HCT116 (cell line): ENCODE results near the gene DNAH9. TPM values are rescaled to one million over a fixed set of nuclear protein-coding genes. Genes with fewer than 3 reads are reported as not detected.

ENCODE experiments used
- ATAC-seq: fragments of 200-7000 bp; cut with Tn5 transposase; 2 replicates; pipeline ENCODE4 v1.9.1; 2020; ENCODE audit warnings: mild to moderate bottlenecking, moderate library complexity
- BruUV-seq: library from RNA; stranded (reverse); fragments of 400-500 nt; replicated peaks from 2 replicates; lab custom pipeline; 2021; lab: Mats Ljungman, UMichigan
- CTCF ChIA-PET: fragments of 300-600 bp; sonication (Branson Sonifier 250); formaldehyde crosslinking; loops from one replicate; lab custom pipeline; 2021; ENCODE audit warnings: antibody characterized with exemption; lab: Charles Lee
- POLR2A ChIA-PET: fragments of 300-600, 350-600 bp; sonication (Branson Sonifier 250); formaldehyde crosslinking; loops from one replicate; lab custom pipeline; 2021; ENCODE audit warnings: antibody characterized with exemption; lab: Charles Lee
- RAD21 ChIA-PET, 2 experiments: fragments of 300-600 bp; sonication (Branson Sonifier 250); formaldehyde crosslinking; loops; one replicate each; lab custom pipeline; 2023; ENCODE audit warnings: low total read pairs in 2 of 2; ENCODE audit not compliant: uncharacterized antibody in 2 of 2, unreplicated experiment in 2 of 2, low non-redundant PET in 1 of 2; lab: Charles Lee
- DNase-seq: peaks from one replicate; pipeline ENCODE4 v3.0.0-alpha.2; 2010; ENCODE audit warnings: low read depth, low spot score
- H2AFZ ChIP-seq: fragments of 200-600 bp; shearing (Covaris generic), sonication (generic); 2 replicates; pipeline ENCODE4 v1.6.1; 2017; ENCODE audit warnings: low read depth, mixed run types, mixed read lengths, antibody characterized with exemption, low read length; ENCODE audit not compliant: poor library complexity, severe bottlenecking
- H3K27ac ChIP-seq: 2 replicates; pipeline ENCODE4 v1.5.1; 2012; ENCODE audit warnings: low read depth, low read length
- H3K27me3 ChIP-seq: fragments of 200-600 bp; sonication (generic); 2 replicates; pipeline ENCODE4 v1.6.1; 2016; ENCODE audit warnings: mixed run types, low read length, mixed read lengths; ENCODE audit not compliant: insufficient read depth
- H3K36me3 ChIP-seq, 2 experiments: fragments of 200-500 bp in 1 of 2; fragments of 200-600 bp in 1 of 2; sonication (Bioruptor generic) in 1 of 2; sonication (generic) in 1 of 2; 2 replicates each; pipeline versions ENCODE4 v1.5.1 to v1.6.1; 2014 to 2016; ENCODE audit warnings: low read length in 2 of 2, inconsistent platforms in 1 of 2, mixed read lengths in 1 of 2, mixed run types in 1 of 2; ENCODE audit not compliant: insufficient read depth in 2 of 2, control insufficient read depth in 1 of 2
- H3K4me1 ChIP-seq, 2 experiments: fragments of 200-600 bp in 1 of 2; sonication (generic) in 1 of 2; 2 replicates each; pipeline versions ENCODE4 v1.5.1 to v1.6.1; 2012 to 2017; ENCODE audit warnings: low read length in 2 of 2, inconsistent platforms in 1 of 2, mild to moderate bottlenecking in 1 of 2, mixed read lengths in 1 of 2, mixed run types in 1 of 2, moderate library complexity in 1 of 2; ENCODE audit not compliant: insufficient read depth in 2 of 2, control insufficient read depth in 1 of 2
- H3K4me2 ChIP-seq: fragments of 200-600 bp; sonication (generic); 2 replicates; pipeline ENCODE4 v1.6.1; 2017; ENCODE audit warnings: mixed run types, low read length, mixed read lengths
- H3K4me3 ChIP-seq, 2 experiments: fragments of 200-600 bp in 1 of 2; sonication (generic) in 1 of 2; replicated peaks in 1 of 2; 2 replicates each; pipeline ENCODE4 v1.5.1; 2011 to 2016; ENCODE audit warnings: low read length in 2 of 2, control low read depth in 1 of 2, low read depth in 1 of 2, mild to moderate bottlenecking in 1 of 2, mixed read lengths in 1 of 2, mixed run types in 1 of 2
- H3K79me2 ChIP-seq: fragments of 200-600 bp; sonication (generic); 2 replicates; pipeline ENCODE4 v1.6.1; 2017; ENCODE audit warnings: mild to moderate bottlenecking, mixed run types, low read length, moderate library complexity, mixed read lengths; ENCODE audit not compliant: insufficient read depth
- H3K9ac ChIP-seq: fragments of 200-600 bp; sonication (generic); 2 replicates; pipeline ENCODE4 v1.6.1; 2016; ENCODE audit warnings: low read length, mixed read lengths
- H3K9me2 ChIP-seq: fragments of 200-600 bp; sonication (generic), shearing (Covaris generic); 2 replicates; pipeline ENCODE4 v1.6.1; 2017; ENCODE audit warnings: mixed run types, mild to moderate bottlenecking, moderate library complexity; ENCODE audit not compliant: insufficient read depth
- H3K9me3 ChIP-seq, 2 experiments: fragments of 200-500 bp in 1 of 2; fragments of 200-600 bp in 1 of 2; sonication (Bioruptor generic) in 1 of 2; sonication (generic) in 1 of 2; 2 replicates each; pipeline ENCODE4 v1.6.1; 2014 to 2017; ENCODE audit warnings: low read length in 2 of 2, mixed read lengths in 2 of 2, inconsistent platforms in 1 of 2, low read depth in 1 of 2, mild to moderate bottlenecking in 1 of 2, mixed run types in 1 of 2, moderate library complexity in 1 of 2; ENCODE audit not compliant: control insufficient read depth in 1 of 2, insufficient read depth in 1 of 2
- H4K20me1 ChIP-seq: fragments of 200-600 bp; sonication (generic), shearing (Covaris generic); 2 replicates; pipeline ENCODE4 v1.6.1; 2017; ENCODE audit warnings: mixed run types, mild to moderate bottlenecking, moderate library complexity; ENCODE audit not compliant: insufficient read depth
- CEBPB ChIP-seq: IDR thresholded peaks from 2 replicates; pipeline ENCODE4 v1.6.1; 2012; ENCODE audit warnings: low read depth
- EGR1 ChIP-seq: IDR thresholded peaks from 2 replicates; pipeline ENCODE4 v1.6.1; 2012; ENCODE audit warnings: low read depth
- EZH2phosphoT487 ChIP-seq: fragments of 200-600 bp; IDR thresholded peaks from 2 replicates; pipeline ENCODE4 v1.6.1; 2018; ENCODE audit warnings: antibody characterized with exemption, borderline replicate concordance
- JUND ChIP-seq: IDR thresholded peaks from 2 replicates; pipeline ENCODE4 v1.6.1; 2012
- POLR2AphosphoS5 ChIP-seq: IDR thresholded peaks from 2 replicates; pipeline ENCODE4 v1.6.1; 2011; ENCODE audit warnings: mild to moderate bottlenecking, low read depth, low read length, moderate library complexity
- RAD21 ChIP-seq: IDR thresholded peaks from 2 replicates; pipeline ENCODE4 v1.6.1; 2012; ENCODE audit warnings: low read depth, mild to moderate bottlenecking
- SRF ChIP-seq: IDR thresholded peaks from 2 replicates; pipeline ENCODE4 v1.6.1; 2012; ENCODE audit warnings: low read depth
- YY1 ChIP-seq: IDR thresholded peaks from 2 replicates; pipeline ENCODE4 v1.6.1; 2011; ENCODE audit warnings: low read length, low read depth, moderate library complexity, mild to moderate bottlenecking; ENCODE audit not compliant: insufficient replicate concordance; ENCODE audit errors: extremely low read depth
- ZFX ChIP-seq: fragments of 450-650 bp; IDR thresholded peaks from 2 replicates; pipeline ENCODE4 v1.6.1; 2017
- intact Hi-C: fragments of 100-400 bp; cut with micrococcal nuclease; formaldehyde crosslinking; loops from 2 replicates; pipeline ENCODE4 v1.10.0; 2022
- total RNA-seq: library from RNA; stranded (reverse); gene quantifications from one replicate; pipeline ENCODE4 v1.2.1, GENCODE V29; 2021; ENCODE audit not compliant: unreplicated experiment
- TF ChIP-seq, protein P1 (sequence below): IDR thresholded peaks from 2 replicates; pipeline ENCODE4 v1.6.1; 2012
- TF ChIP-seq, protein P2 (sequence below), 3 experiments: fragments of 200-600 bp in 1 of 3; sonication (generic) in 1 of 3; IDR thresholded peaks in 2 of 3; conservative IDR thresholded peaks in 1 of 3; 2 replicates each; pipeline ENCODE4 v1.5.1; 2012 to 2017; ENCODE audit warnings: low read depth in 2 of 3, low read length in 2 of 3, antibody characterized with exemption in 1 of 3, borderline replicate concordance in 1 of 3, control low read depth in 1 of 3, mild to moderate bottlenecking in 1 of 3, mixed read lengths in 1 of 3, mixed run types in 1 of 3, moderate library complexity in 1 of 3; ENCODE audit not compliant: insufficient read depth in 1 of 3

DNAH9 gene
- total RNA-seq, 1 experiment from 2014 or later = not detected

DNA sequence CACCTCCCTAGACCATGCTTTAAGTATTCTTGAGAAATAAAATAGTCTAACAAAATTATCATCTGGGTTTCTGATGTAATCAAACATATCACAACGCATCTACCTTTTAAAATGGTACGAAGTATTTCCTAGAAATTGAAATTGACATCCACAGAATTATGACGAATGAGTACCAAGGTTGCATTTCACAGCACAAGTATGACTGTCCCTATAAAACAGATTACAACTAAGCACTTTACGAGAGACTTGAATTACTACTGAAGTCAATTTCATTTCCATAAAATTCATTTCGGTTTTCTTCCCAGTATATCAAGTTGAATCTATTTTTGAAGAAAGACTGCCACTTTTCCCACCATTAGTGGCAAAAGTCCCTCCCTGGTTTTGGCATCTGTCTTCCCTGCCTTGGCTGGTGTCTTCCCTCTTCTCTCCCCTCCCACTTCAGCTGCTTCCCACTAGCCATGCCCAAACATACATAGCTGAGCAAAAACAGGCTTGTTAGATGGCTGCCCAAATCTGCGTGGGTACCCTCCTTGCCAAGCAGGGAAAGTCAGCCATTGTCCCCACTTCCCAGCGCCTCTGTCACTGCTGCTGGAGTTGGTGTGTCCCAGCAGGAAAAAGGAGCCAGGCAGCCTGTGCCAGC lies 29.2 kb downstream of the DNAH9 start:
- H3K79me2 ChIP-seq = no peaks in the 10 kb centered on the region
- H3K4me3 ChIP-seq = no peak overlapping the region
- H3K27ac ChIP-seq = no peak overlapping the region
- no peaks in the 10 kb centered on the region for H3K9me2 ChIP-seq
- ChIA-PET CTCF (interaction anchor here (1.4 to 1.5 kb wide), 2 partner anchors 17 to 308 kb away, joined by 5 to 7 read pairs; no protein-coding TSS in a partner anchor), POLR2A (no interaction called here), RAD21 (no interaction called here)
- no peak overlapping the region for H2AFZ ChIP-seq
- H3K4me1 ChIP-seq = no peaks in the 10 kb centered on the region
- intact Hi-C loops = no loop called here
- no peak overlapping the region for H3K4me2 ChIP-seq
- no peaks in the 10 kb centered on the region for H4K20me1 ChIP-seq
- no peak for ATAC-seq
- no peak overlapping the region for H3K9ac ChIP-seq
- TF ChIP-seq, protein P1, sequence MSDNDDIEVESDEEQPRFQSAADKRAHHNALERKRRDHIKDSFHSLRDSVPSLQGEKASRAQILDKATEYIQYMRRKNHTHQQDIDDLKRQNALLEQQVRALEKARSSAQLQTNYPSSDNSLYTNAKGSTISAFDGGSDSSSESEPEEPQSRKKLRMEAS = no peak
- TF ChIP-seq SRF (no peak), JUND (no peak), CEBPB (no peak), POLR2AphosphoS5 (no peak), EZH2phosphoT487 (no peak), YY1 (no peak), RAD21 (no peak), EGR1 (no peak)
- no peaks in the 10 kb centered on the region for H3K9me3 ChIP-seq
- no peaks in the 10 kb centered on the region for H3K27me3 ChIP-seq
- no TSS peak for BruUV-seq
- no peaks in the 10 kb centered on the region for H3K36me3 ChIP-seq
- no peak for DNase-seq

DNA sequence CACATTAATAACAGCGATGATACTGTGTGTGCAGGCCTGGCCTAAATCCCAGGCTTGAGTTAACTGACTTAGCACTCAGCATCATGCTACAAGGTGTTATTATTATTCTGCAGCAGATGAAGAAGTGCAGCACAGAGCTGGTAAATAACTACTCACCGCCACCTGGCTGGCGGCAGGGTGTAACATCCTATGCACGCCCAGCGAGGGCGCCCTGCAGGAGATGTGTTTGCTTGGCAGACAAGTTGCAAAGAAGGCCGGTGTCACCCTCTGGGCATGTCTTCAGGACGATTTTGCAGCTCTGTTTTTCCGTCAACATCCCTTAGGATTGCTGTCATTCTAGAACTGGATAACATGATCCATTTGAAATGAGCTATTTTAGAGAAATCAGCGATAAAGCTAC lies 30.1 kb downstream of the DNAH9 start:
- H3K4me1 ChIP-seq = no peaks in the 10 kb centered on the region
- no peaks in the 10 kb centered on the region for H3K9me3 ChIP-seq
- BruUV-seq = no TSS peak
- no peak overlapping the region for H3K27ac ChIP-seq
- H3K4me2 ChIP-seq = no peak overlapping the region
- intact Hi-C loops = no loop called here
- POLR2A ChIA-PET = no interaction called here
- H3K79me2 ChIP-seq = no peaks in the 10 kb centered on the region
- ATAC-seq (no peak), DNase-seq (no peak)
- no peaks in the 10 kb centered on the region for H3K36me3 ChIP-seq
- CTCF ChIA-PET = interaction anchor here (1.4 to 1.5 kb wide), 2 partner anchors 16 to 307 kb away, joined by 5 to 7 read pairs; no protein-coding TSS in a partner anchor
- TF ChIP-seq, protein P2, sequence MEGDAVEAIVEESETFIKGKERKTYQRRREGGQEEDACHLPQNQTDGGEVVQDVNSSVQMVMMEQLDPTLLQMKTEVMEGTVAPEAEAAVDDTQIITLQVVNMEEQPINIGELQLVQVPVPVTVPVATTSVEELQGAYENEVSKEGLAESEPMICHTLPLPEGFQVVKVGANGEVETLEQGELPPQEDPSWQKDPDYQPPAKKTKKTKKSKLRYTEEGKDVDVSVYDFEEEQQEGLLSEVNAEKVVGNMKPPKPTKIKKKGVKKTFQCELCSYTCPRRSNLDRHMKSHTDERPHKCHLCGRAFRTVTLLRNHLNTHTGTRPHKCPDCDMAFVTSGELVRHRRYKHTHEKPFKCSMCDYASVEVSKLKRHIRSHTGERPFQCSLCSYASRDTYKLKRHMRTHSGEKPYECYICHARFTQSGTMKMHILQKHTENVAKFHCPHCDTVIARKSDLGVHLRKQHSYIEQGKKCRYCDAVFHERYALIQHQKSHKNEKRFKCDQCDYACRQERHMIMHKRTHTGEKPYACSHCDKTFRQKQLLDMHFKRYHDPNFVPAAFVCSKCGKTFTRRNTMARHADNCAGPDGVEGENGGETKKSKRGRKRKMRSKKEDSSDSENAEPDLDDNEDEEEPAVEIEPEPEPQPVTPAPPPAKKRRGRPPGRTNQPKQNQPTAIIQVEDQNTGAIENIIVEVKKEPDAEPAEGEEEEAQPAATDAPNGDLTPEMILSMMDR (IDR thresholded peaks at IDR 0.05 in 2 of 3, conservative IDR thresholded peaks at IDR 0.05 in 1 of 3; ENCODE audit: borderline replicate concordance in 1 of 3, insufficient read depth in 1 of 3, low read depth in 2 of 3, low read length in 2 of 3) = peak in 2 of 3 experiments; percentile 11 to 39; a peak in 2 of 6 replicates
- no peak for TF ChIP-seq ZFX
- no peak overlapping the region for H3K4me3 ChIP-seq
- H3K9ac ChIP-seq = no peak overlapping the region
- RAD21 ChIA-PET = no interaction called here
- no peaks in the 10 kb centered on the region for H4K20me1 ChIP-seq
- no peaks in the 10 kb centered on the region for H3K9me2 ChIP-seq
- no peaks in the 10 kb centered on the region for H3K27me3 ChIP-seq
- no peak overlapping the region for H2AFZ ChIP-seq
